ENCODE data around the gene GDF7.

GRCh38 chr2:20697322-20697934, 30.5 kb downstream of the GDF7 start:
- no peak for TF ChIP-seq HDGF (IDR thresholded peaks at IDR 0.05; ENCODE audit: borderline replicate concordance)
- no peak for TF ChIP-seq ARNT (IDR thresholded peaks at IDR 0.05)
- TF ChIP-seq BHLHE40 (IDR thresholded peaks at IDR 0.05; ENCODE audit: borderline replicate concordance) = no peak
- TF ChIP-seq FOXA1 (IDR thresholded peaks at IDR 0.05) = no peak
- no peak for TF ChIP-seq L3MBTL2 (conservative IDR thresholded peaks at IDR 0.05)
- TF ChIP-seq, protein P1, sequence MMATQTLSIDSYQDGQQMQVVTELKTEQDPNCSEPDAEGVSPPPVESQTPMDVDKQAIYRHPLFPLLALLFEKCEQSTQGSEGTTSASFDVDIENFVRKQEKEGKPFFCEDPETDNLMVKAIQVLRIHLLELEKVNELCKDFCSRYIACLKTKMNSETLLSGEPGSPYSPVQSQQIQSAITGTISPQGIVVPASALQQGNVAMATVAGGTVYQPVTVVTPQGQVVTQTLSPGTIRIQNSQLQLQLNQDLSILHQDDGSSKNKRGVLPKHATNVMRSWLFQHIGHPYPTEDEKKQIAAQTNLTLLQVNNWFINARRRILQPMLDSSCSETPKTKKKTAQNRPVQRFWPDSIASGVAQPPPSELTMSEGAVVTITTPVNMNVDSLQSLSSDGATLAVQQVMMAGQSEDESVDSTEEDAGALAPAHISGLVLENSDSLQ (IDR thresholded peaks at IDR 0.05) = no peak
- TF ChIP-seq FOXM1 (IDR thresholded peaks at IDR 0.05; ENCODE audit: borderline replicate concordance) = no peak
- TF ChIP-seq ELF4 (IDR thresholded peaks at IDR 0.05) = no peak
- no peak for TF ChIP-seq SP1 (IDR thresholded peaks at IDR 0.05)
- no peak for TF ChIP-seq SUZ12 (IDR thresholded peaks at IDR 0.05)
- TF ChIP-seq TARDBP (IDR thresholded peaks at IDR 0.05) = no peak
- TF ChIP-seq CTBP1 (IDR thresholded peaks at IDR 0.05; ENCODE audit: borderline replicate concordance) = no peak
